ENCODE measurements around the gene DRD3.

DNA sequence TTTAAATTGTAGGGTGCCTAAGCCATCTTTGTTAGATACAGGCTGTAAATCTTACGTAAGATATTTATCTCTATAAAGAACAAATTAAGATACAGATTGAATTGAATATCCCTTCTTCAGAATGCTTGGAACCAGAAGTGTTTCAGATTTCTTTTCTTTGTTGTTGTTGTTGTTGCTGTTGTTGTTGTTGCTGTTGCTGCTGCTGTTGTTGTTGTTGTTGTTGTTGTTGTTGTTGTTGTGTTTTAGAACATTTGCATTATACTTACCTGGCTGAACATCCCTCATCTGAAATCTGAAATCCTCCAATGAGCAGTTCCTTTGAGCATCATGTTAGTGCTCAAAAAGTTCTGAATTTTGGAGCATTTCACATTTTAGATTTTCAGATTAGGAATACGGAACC, 95.7 kb downstream of the DRD3 start:
- no peak for TF ChIP-seq ARNT (IDR thresholded peaks at IDR 0.05)
- TF ChIP-seq SP1 (IDR thresholded peaks at IDR 0.05), result no peak
- TF ChIP-seq, protein P1, sequence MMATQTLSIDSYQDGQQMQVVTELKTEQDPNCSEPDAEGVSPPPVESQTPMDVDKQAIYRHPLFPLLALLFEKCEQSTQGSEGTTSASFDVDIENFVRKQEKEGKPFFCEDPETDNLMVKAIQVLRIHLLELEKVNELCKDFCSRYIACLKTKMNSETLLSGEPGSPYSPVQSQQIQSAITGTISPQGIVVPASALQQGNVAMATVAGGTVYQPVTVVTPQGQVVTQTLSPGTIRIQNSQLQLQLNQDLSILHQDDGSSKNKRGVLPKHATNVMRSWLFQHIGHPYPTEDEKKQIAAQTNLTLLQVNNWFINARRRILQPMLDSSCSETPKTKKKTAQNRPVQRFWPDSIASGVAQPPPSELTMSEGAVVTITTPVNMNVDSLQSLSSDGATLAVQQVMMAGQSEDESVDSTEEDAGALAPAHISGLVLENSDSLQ (IDR thresholded peaks at IDR 0.05), result no peak
- TF ChIP-seq CTBP1 (IDR thresholded peaks at IDR 0.05; ENCODE audit: borderline replicate concordance), result no peak
- no peak for TF ChIP-seq NFRKB (IDR thresholded peaks at IDR 0.05)
- TF ChIP-seq BHLHE40 (IDR thresholded peaks at IDR 0.05; ENCODE audit: borderline replicate concordance), result no peak

Data from HEK293T (cell line).